ENCODE measurements around the gene SLC9C2. TPM values are rescaled to one million over a fixed set of nuclear protein-coding genes. Genes with fewer than 3 reads are reported as not detected.

Gene SLC9C2
- polyA plus RNA-seq, 1 experiment: not detected

DNA sequence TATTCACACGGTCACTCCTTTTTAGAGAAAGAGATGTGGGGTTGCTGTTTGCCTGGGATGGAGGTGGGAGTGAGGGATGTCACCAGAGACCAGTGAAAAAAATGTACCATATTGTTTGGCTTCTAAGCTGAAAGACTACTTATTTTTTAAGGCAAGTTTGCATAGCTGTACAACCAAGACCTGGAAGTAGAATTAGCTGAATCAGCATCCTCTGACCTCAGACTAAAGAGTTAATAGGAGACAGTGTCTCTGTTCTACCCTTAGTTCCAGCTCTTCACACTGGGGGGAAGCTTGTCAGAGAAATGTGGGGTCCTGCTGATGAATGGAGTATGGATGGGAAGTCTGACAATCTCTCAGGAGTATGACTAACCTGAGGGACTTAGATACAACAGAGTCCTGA is 41.6 kb downstream of the SLC9C2 start:
- CTCF ChIA-PET: interaction anchor here (0.9 to 1.1 kb wide), 2 partner anchors 14 to 21 kb away, joined by 3 read pairs; no protein-coding TSS in a partner anchor
- no peak for DNase-seq (ENCODE audit: low read depth)
- Histone ChIP-seq H3K36me3 (ENCODE audit: control insufficient read depth, insufficient read depth, low read length) (no peaks in the 10 kb centered on the region), H3K27me3 (ENCODE audit: control insufficient read depth, insufficient read depth, low read length) (no peaks in the 10 kb centered on the region), H3K4me3 (ENCODE audit: low read depth, low read length) (no peak overlapping the region)
- TF ChIP-seq, protein P1, sequence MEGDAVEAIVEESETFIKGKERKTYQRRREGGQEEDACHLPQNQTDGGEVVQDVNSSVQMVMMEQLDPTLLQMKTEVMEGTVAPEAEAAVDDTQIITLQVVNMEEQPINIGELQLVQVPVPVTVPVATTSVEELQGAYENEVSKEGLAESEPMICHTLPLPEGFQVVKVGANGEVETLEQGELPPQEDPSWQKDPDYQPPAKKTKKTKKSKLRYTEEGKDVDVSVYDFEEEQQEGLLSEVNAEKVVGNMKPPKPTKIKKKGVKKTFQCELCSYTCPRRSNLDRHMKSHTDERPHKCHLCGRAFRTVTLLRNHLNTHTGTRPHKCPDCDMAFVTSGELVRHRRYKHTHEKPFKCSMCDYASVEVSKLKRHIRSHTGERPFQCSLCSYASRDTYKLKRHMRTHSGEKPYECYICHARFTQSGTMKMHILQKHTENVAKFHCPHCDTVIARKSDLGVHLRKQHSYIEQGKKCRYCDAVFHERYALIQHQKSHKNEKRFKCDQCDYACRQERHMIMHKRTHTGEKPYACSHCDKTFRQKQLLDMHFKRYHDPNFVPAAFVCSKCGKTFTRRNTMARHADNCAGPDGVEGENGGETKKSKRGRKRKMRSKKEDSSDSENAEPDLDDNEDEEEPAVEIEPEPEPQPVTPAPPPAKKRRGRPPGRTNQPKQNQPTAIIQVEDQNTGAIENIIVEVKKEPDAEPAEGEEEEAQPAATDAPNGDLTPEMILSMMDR (IDR thresholded peaks at IDR 0.05; ENCODE audit: insufficient read depth, low read depth, low read length): no peak
- POLR2A ChIA-PET: no interaction called here

DNA sequence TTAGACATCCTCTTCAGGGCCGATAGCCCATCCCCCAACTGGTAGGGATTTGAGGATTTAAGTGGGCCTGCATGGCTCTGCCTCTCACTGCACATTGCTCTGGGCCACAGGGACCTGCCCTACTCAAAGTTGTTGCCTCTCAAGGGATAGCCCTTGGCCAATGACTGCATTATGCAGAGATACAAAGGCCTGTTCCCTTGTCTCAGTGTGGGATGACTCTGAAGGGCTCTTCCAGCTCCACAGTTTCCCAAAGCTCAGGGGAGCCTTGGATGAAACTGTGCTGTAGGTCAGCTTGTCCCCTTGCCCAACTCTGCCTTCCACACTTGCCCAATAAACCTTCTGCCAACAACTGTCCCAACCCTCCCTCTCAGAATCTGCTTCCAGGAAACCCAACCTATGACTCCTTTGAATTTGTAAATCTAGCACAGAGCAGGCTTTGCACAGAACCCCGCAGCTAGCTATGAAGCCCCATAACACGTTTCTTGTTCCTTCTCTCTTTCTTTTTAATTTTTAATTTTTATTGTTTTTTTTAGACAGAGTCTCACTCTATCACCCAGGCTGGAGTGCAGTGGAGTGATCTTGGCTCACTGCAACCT is 42.5 kb downstream of the SLC9C2 start:
- ChIA-PET POLR2A (no interaction called here), CTCF (interaction anchor here (0.5 kb wide), 1 partner anchor 1072 kb away, joined by 3 read pairs; no protein-coding TSS in a partner anchor)
- H3K27me3 ChIP-seq (ENCODE audit: control insufficient read depth, insufficient read depth, low read length): no peaks in the 10 kb centered on the region
- no peaks in the 10 kb centered on the region for H3K36me3 ChIP-seq (ENCODE audit: control insufficient read depth, insufficient read depth, low read length)
- DNase-seq (ENCODE audit: low read depth): no peak
- TF ChIP-seq, protein P1 (IDR thresholded peaks at IDR 0.05; ENCODE audit: insufficient read depth, low read depth, low read length): no peak
- H3K4me3 ChIP-seq (ENCODE audit: low read depth, low read length): no peak overlapping the region

DNA sequence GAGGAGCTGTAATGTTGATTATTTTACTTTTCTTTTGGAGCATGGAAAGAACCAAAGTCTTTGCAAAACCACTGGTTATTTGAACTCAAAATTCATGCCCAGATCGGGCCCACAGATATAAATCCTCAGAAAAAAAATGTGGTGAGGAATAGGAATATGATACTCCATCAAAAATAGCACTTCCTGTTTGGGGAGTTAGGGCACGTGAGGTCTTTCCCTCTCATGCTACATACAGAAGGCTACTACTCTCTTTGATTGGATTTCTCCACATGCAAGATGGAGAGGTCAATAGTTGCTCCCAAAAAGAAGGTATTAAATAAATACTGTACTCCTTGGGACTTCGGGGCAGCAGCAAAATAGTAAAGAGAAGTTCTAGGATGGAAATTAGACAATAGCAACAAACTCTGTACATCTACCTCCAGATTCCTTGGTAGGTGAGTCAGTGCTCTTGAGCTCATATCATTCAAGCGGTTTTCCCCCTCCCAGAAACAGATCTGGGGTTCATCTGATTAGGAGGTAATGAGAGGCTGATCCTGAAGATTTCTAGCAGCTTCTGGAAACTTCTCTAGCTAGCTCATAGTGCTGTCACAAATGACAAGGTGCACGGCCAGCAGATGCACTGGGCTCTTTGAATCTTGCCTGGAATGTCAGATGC is 47.1 kb downstream of the SLC9C2 start:
- Histone ChIP-seq H3K27me3 (ENCODE audit: control insufficient read depth, insufficient read depth, low read length) (no peaks in the 10 kb centered on the region), H3K4me3 (ENCODE audit: low read depth, low read length) (no peak overlapping the region), H3K36me3 (ENCODE audit: control insufficient read depth, insufficient read depth, low read length) (no peaks in the 10 kb centered on the region)
- ChIA-PET POLR2A (no interaction called here), CTCF (interaction anchor here (0.8 kb wide), 1 partner anchor 16 kb away, joined by 3 read pairs; no protein-coding TSS in a partner anchor)
- TF ChIP-seq, protein P1 (IDR thresholded peaks at IDR 0.05; ENCODE audit: insufficient read depth, low read depth, low read length): no peak
- DNase-seq (ENCODE audit: low read depth): no peak

- CTCF ChIA-PET: no interaction called here
- POLR2A ChIA-PET: no interaction called here
- Histone ChIP-seq H3K36me3 (ENCODE audit: control insufficient read depth, insufficient read depth, low read length) (no peaks in the 10 kb centered on the region), H3K4me3 (ENCODE audit: low read depth, low read length) (no peak overlapping the region), H3K27me3 (ENCODE audit: control insufficient read depth, insufficient read depth, low read length) (no peaks in the 10 kb centered on the region)
- TF ChIP-seq, protein P1 (IDR thresholded peaks at IDR 0.05; ENCODE audit: insufficient read depth, low read depth, low read length): no peak
- DNase-seq (ENCODE audit: low read depth): no peak
Observed at GRCh38 chr1:173554541-173555250, 48.2 kb downstream of the SLC9C2 start.

- no peak overlapping the region for H3K4me3 ChIP-seq (ENCODE audit: low read depth, low read length)
- H3K27me3 ChIP-seq (ENCODE audit: control insufficient read depth, insufficient read depth, low read length): no peaks in the 10 kb centered on the region
- no peaks in the 10 kb centered on the region for H3K36me3 ChIP-seq (ENCODE audit: control insufficient read depth, insufficient read depth, low read length)
- CTCF ChIA-PET: no interaction called here
- TF ChIP-seq, protein P1 (IDR thresholded peaks at IDR 0.05; ENCODE audit: insufficient read depth, low read depth, low read length): no peak
- POLR2A ChIA-PET: no interaction called here
- DNase-seq (ENCODE audit: low read depth): no peak
Observed at GRCh38 chr1:173554089-173554488, 48.8 kb downstream of the SLC9C2 start.

All from BJ (cell line).